Ectodermal cell (in vitro differentiated cells): ENCODE measurements around the gene POLD2.

ENCODE experiments used
- H3K27ac ChIP-seq: 2 replicates; pipeline ENCODE4 v1.7.0; 2013; ENCODE audit warnings: mild to moderate bottlenecking, low read depth, low read length; ENCODE audit not compliant: insufficient read depth, poor library complexity, severe bottlenecking
- H3K27me3 ChIP-seq: 2 replicates; pipeline ENCODE4 v1.7.0; 2013; ENCODE audit warnings: mild to moderate bottlenecking, low read length; ENCODE audit not compliant: insufficient read depth, control insufficient read depth, poor library complexity, severe bottlenecking
- H3K36me3 ChIP-seq: one replicate; pipeline ENCODE4 v1.7.0; 2013; ENCODE audit warnings: low read length; ENCODE audit not compliant: control insufficient read depth, insufficient read depth
- H3K4me1 ChIP-seq: one replicate; pipeline ENCODE4 v1.7.0; 2013; ENCODE audit warnings: low read length; ENCODE audit not compliant: control insufficient read depth, insufficient read depth
- H3K4me3 ChIP-seq: 2 replicates; pipeline ENCODE4 v1.7.0; 2013; ENCODE audit warnings: low read depth, low read length, control low read depth; ENCODE audit not compliant: insufficient read depth
- H3K9me3 ChIP-seq: 2 replicates; pipeline ENCODE4 v1.7.0; 2013; ENCODE audit warnings: mild to moderate bottlenecking, low read length, moderate library complexity; ENCODE audit not compliant: control insufficient read depth
- WGBS, 2 experiments: methylation state at CpG; one replicate each; pipeline ENCODE4 v1.1.7; 2013; ENCODE audit warnings: missing lambda C conversion rate in 2 of 2; 5-methylcytosine and 5-hydroxymethylcytosine counted together

The POLD2 gene

GRCh38 chr7:44087911-44088838 is 35.2 kb downstream of the POLD2 start:
- Histone ChIP-seq H3K27ac (no peak overlapping the region), H3K27me3 (peaks cover 14% of the 10 kb centered on the region), H3K36me3 (no peaks in the 10 kb centered on the region), H3K4me3 (no peak overlapping the region), H3K4me1 (no peaks in the 10 kb centered on the region), H3K9me3 (no peaks in the 10 kb centered on the region)
- 86 to 88% methylated on average over 20 of the region's 20 CpGs for WGBS, 2 experiments

- WGBS, 2 experiments: 92 to 98% methylated on average over 3 of the region's 3 CpGs
- H3K36me3 ChIP-seq: no peaks in the 10 kb centered on the region
- peaks cover 14% of the 10 kb centered on the region for H3K27me3 ChIP-seq
- H3K9me3 ChIP-seq: no peaks in the 10 kb centered on the region
- H3K4me1 ChIP-seq: no peaks in the 10 kb centered on the region
- no peak overlapping the region for H3K4me3 ChIP-seq
- H3K27ac ChIP-seq: no peak overlapping the region
Observed at GRCh38 chr7:44086627-44087026, 36.7 kb downstream of the POLD2 start.

- Histone ChIP-seq H3K4me3 (no peak overlapping the region), H3K27ac (no peak overlapping the region), H3K9me3 (no peaks in the 10 kb centered on the region), H3K27me3 (peaks cover 14% of the 10 kb centered on the region), H3K36me3 (no peaks in the 10 kb centered on the region), H3K4me1 (peaks cover 8% of the 10 kb centered on the region)
- 78 to 81% methylated on average over 3 of the region's 3 CpGs for WGBS, 2 experiments
Observed at GRCh38 chr7:44085546-44085945, 37.8 kb downstream of the POLD2 start.

- no peak overlapping the region for H3K4me3 ChIP-seq
- 83 to 94% methylated on average over 4 of the region's 4 CpGs for WGBS, 2 experiments
Observed at GRCh38 chr7:44084701-44085100, 38.6 kb downstream of the POLD2 start.

GRCh38 chr7:44083796-44084195 is 39.6 kb downstream of the POLD2 start:
- H3K36me3 ChIP-seq: peaks cover 7% of the 10 kb centered on the region
- no peaks in the 10 kb centered on the region for H3K9me3 ChIP-seq
- H3K27me3 ChIP-seq: peaks cover 14% of the 10 kb centered on the region
- no peak overlapping the region for H3K27ac ChIP-seq
- WGBS, 2 experiments: 90 to 92% methylated on average over 3 of the region's 3 CpGs
- H3K4me1 ChIP-seq: peaks cover 8% of the 10 kb centered on the region
- no peak overlapping the region for H3K4me3 ChIP-seq

More at GRCh38 chr7:44084701-44085100, 38.6 kb downstream of the POLD2 start:
- H3K4me1 ChIP-seq: peaks cover 8% of the 10 kb centered on the region
- H3K27ac ChIP-seq: no peak overlapping the region
- H3K27me3 ChIP-seq: peaks cover 14% of the 10 kb centered on the region
- H3K9me3 ChIP-seq: no peaks in the 10 kb centered on the region
- peaks cover 6% of the 10 kb centered on the region for H3K36me3 ChIP-seq

- 1% methylated on average over 53 to 54 of the region's 54 CpGs for WGBS, 2 experiments
- peaks cover 8% of the 10 kb centered on the region for H3K4me1 ChIP-seq
- H3K27ac ChIP-seq: no peak overlapping the region
Observed at GRCh38 chr7:44082541-44083207, 40.7 kb downstream of the POLD2 start.

GRCh38 chr7:44081266-44081748 is 42.0 kb downstream of the POLD2 start:
- Histone ChIP-seq H3K36me3 (peaks cover 20% of the 10 kb centered on the region), H3K4me1 (peaks cover 8% of the 10 kb centered on the region), H3K4me3 (peak overlapping the region; percentile 87), H3K27me3 (peaks cover 14% of the 10 kb centered on the region), H3K27ac (no peak overlapping the region), H3K9me3 (no peaks in the 10 kb centered on the region)
- 87 to 91% methylated on average over 9 of the region's 9 CpGs for WGBS, 2 experiments

More at GRCh38 chr7:44082541-44083207, 40.7 kb downstream of the POLD2 start:
- H3K9me3 ChIP-seq: no peaks in the 10 kb centered on the region
- H3K27me3 ChIP-seq: peaks cover 14% of the 10 kb centered on the region
- H3K36me3 ChIP-seq: peaks cover 17% of the 10 kb centered on the region
- peak overlapping the region; percentile 36 for H3K4me3 ChIP-seq

GRCh38 chr7:44080686-44081265 is 42.6 kb downstream of the POLD2 start:
- H3K9me3 ChIP-seq: no peaks in the 10 kb centered on the region
- peaks cover 8% of the 10 kb centered on the region for H3K4me1 ChIP-seq
- H3K4me3 ChIP-seq: no peak overlapping the region
- WGBS, 2 experiments: 93 to 96% methylated on average over 11 of the region's 11 CpGs
- no peak overlapping the region for H3K27ac ChIP-seq
- peaks cover 14% of the 10 kb centered on the region for H3K27me3 ChIP-seq
- H3K36me3 ChIP-seq: peaks cover 20% of the 10 kb centered on the region

GRCh38 chr7:44080118-44080517 is 43.2 kb downstream of the POLD2 start:
- WGBS, 2 experiments: 92 to 97% methylated on average over 5 of the region's 5 CpGs
- H3K4me3 ChIP-seq: no peak overlapping the region

More at GRCh38 chr7:44080118-44080517, 43.2 kb downstream of the POLD2 start:
- H3K27me3 ChIP-seq: peaks cover 14% of the 10 kb centered on the region
- no peak overlapping the region for H3K27ac ChIP-seq
- peaks cover 8% of the 10 kb centered on the region for H3K4me1 ChIP-seq
- H3K36me3 ChIP-seq: peaks cover 20% of the 10 kb centered on the region
- H3K9me3 ChIP-seq: no peaks in the 10 kb centered on the region
